Urinary bladder (tissue), 4 donors: ENCODE data around the gene SCGB2A2. TPM values are rescaled to one million over a fixed set of nuclear protein-coding genes. Genes with fewer than 3 reads are reported as not detected.
A peak's percentile ranks its signal among the peaks of the same experiment; 100 is the strongest.

Experiments used
- DNase-seq: peaks from one replicate; pipeline ENCODE4 v3.0.0-alpha.2; 2015; ENCODE audit errors: extremely low spot score
- H3K27ac ChIP-seq: one replicate; pipeline ENCODE4 v1.5.1; 2013; ENCODE audit warnings: low read depth, mild to moderate bottlenecking, moderate library complexity
- H3K36me3 ChIP-seq: one replicate; pipeline ENCODE4 v1.6.1; 2013; ENCODE audit warnings: mild to moderate bottlenecking, moderate library complexity; ENCODE audit not compliant: insufficient read depth
- H3K4me1 ChIP-seq: one replicate; pipeline ENCODE4 v1.6.1; 2013; ENCODE audit warnings: mild to moderate bottlenecking, moderate library complexity; ENCODE audit not compliant: insufficient read depth
- H3K4me3 ChIP-seq: one replicate; pipeline ENCODE4 v1.5.1; 2013; ENCODE audit warnings: low read depth, low read length
- WGBS: extraction: QIAGEN DNeasy Blood & Tissue Kit; methylation state at CpG from one replicate; pipeline ENCODE4 v1.1.7; 2013; 5-methylcytosine and 5-hydroxymethylcytosine counted together
- polyA plus RNA-seq: library from polyadenylated mRNA; stranded (reverse); fragments of 200-250 nt; gene quantifications from one replicate; pipeline ENCODE4 v1.2.3, GENCODE V29; 2013
- total RNA-seq: library from RNA; depleted of rRNA; stranded (reverse); fragments of >200 nt; gene quantifications from one replicate; pipeline ENCODE4 v1.2.3, GENCODE V29; 2014
- donor health status: healthy with polysubstance abuse.
- donor health status: healthy.

Gene SCGB2A2
- total and polyA plus RNA-seq, 2 donors, result not detected

DNA sequence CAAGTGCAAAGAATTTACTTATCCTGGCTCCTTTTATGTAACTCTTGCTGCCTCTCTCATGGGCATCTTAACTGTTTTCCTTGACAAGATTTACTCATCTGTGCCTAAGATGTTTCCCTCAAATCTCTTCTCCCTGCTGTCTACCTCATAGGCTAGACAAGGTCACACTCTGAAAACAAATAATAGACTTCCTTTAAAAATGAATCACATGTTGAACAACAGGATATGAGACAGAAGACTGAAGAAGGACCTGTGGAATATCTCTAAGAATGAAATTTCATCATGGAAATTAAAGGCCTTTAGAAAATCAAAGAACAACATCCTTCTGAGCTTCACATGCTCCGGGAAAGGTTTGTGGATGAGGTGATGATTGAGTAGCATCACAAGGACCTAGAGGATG, 6.0 kb upstream of the SCGB2A2 start:
- no peaks in the 10 kb centered on the region for H3K4me1 ChIP-seq
- H3K27ac ChIP-seq, result no peak overlapping the region
- no peak overlapping the region for H3K4me3 ChIP-seq
- no peaks in the 10 kb centered on the region for H3K36me3 ChIP-seq
- 85% methylated on average over 1 of the region's 1 CpG for WGBS
- DNase-seq, result no peak

DNA sequence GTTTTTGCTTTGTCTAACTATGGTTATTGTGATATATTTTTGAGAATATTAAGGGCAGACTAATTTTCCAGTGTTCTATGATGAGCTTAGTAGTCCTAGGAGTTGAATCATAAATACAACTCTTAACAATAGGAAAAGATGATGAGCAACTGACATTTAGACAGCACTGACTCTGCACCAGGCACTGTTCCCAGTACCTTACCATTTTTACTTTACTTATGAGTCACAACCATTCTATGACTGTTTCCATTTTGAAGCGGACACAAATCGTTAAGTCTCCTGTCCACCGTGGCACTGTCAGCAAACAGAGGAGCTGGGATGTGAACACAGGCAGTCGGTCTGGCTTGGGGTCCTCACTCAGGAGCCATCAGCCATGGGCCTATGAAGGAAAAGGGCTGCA, 3.4 kb upstream of the SCGB2A2 start:
- Histone ChIP-seq H3K36me3 (no peaks in the 10 kb centered on the region), H3K4me3 (no peak overlapping the region), H3K4me1 (no peaks in the 10 kb centered on the region), H3K27ac (no peak overlapping the region)
- 68% methylated on average over 4 of the region's 4 CpGs for WGBS
- no peak for DNase-seq

DNA sequence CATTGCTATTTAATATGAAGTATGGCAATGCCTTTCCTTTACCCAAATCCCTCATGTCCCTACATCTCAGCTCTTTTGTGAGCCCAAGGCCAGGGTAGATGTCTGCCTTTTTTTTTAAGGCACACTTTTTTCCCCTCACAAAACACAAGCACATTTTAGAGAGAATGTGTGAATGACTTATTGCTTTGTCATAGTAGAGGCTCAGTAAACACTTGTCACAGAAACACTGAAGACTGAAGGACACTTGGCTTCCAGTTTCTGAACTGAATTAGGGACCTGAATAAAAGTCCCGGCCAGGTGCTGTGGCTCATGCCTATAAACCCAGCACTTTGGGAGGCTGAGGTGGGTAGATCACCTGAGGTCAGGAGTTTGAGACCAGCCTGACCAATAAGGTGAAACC, 2.9 kb upstream of the SCGB2A2 start:
- no peaks in the 10 kb centered on the region for H3K36me3 ChIP-seq
- H3K4me1 ChIP-seq, result no peaks in the 10 kb centered on the region
- no peak overlapping the region for H3K4me3 ChIP-seq
- whole genome bisulfite sequencing, result 84% methylated on average over 1 of the region's 1 CpG
- DNase-seq, result no peak
- H3K27ac ChIP-seq, result no peak overlapping the region

DNA sequence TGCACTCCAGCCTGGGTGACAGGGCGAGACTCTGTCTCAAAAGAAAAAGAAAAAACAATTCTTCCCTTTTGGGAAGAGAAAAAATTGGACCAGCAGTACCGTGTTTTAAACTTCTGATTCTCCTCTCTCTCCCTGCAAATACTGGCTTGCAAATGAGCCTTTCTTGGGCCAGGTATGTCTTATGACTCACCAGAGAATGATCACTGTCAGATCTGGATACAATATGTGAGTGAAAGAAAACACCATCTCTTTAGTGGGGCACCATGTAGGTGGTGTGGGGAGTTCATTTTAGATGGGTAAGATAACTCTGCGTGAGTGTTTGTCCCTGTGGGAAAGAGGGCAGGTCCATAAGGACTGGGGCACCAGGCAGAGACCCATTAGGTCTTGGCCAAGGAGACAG, 2.4 kb upstream of the SCGB2A2 start:
- Histone ChIP-seq H3K27ac (no peak overlapping the region), H3K36me3 (no peaks in the 10 kb centered on the region), H3K4me3 (no peak overlapping the region), H3K4me1 (no peaks in the 10 kb centered on the region)
- no peak for DNase-seq
- WGBS, result 73% methylated on average over 3 of the region's 3 CpGs

DNA sequence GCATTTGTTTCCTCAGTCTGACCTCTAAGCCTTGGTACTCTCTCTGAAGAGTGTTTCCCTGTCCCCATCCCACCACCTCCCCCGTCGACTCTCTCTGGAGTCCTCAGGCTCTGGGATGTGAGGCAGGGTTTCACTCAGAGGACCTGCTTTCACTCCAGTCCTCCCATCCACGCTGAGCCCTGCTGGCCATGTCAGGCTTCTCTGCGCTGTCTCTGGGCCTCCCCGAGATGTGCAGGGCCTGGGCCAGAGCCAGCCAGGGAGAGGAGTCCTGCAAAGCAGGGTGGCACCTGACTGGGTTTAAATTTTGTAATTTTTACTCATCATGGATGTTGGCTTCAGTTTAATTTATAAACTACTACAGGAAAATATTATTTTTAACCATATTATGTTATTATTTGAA, 3.3 kb downstream of the SCGB2A2 start:
- Histone ChIP-seq H3K36me3 (no peaks in the 10 kb centered on the region), H3K27ac (no peak overlapping the region), H3K4me3 (no peak overlapping the region), H3K4me1 (no peaks in the 10 kb centered on the region)
- WGBS, result 74% methylated on average over 5 of the region's 5 CpGs
- no peak for DNase-seq

DNA sequence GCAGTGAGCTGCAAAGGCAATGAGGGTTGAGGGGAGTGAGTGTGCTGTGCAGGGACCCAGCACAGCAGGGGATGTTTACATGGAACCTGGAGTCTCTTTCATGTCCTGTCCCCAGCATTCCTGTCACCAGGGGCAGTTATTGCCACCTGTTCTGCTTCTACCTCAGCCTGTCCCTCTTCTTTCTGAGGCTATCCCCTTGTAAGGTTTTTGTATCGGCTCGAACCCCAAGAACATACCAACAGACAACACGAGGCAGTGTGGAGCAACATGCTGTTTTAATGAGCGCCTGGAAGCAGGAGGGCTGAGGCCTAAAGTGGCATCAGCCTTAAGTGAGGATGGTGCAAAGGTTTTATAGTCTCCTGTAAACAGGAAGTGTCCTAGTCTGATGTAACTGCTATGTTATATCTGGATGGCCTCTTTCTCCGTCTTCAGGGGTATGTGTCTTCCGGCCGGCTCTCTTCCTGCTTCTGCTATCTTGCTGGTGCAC, 3.9 kb downstream of the SCGB2A2 start:
- 47% methylated on average over 7 of the region's 7 CpGs for WGBS
- H3K4me3 ChIP-seq, result no peak overlapping the region
- no peaks in the 10 kb centered on the region for H3K4me1 ChIP-seq
- no peak for DNase-seq
- H3K36me3 ChIP-seq, result no peaks in the 10 kb centered on the region
- no peak overlapping the region for H3K27ac ChIP-seq

DNA sequence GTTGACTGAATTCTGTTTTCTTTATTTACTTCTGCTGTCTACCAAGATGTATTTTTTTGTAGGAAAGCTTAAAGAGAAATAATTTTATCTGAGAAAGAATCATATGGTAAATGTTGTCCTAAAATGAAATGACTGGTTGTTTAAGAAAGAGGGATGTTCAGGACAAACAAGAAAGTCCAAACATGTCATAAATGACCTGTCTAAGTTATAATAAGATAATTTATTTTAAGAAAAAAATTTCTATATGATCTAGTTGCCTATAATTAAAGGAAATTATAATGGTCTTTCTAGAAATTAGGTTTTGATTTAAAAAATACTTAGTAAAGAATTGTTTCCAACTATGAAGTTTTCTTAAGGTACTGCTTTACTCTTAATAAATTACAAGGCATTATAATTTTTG, 10.5 kb downstream of the SCGB2A2 start:
- no peaks in the 10 kb centered on the region for H3K36me3 ChIP-seq
- H3K4me3 ChIP-seq, result no peak overlapping the region
- no peaks in the 10 kb centered on the region for H3K4me1 ChIP-seq
- DNase-seq, result no peak
- H3K27ac ChIP-seq, result no peak overlapping the region

DNA sequence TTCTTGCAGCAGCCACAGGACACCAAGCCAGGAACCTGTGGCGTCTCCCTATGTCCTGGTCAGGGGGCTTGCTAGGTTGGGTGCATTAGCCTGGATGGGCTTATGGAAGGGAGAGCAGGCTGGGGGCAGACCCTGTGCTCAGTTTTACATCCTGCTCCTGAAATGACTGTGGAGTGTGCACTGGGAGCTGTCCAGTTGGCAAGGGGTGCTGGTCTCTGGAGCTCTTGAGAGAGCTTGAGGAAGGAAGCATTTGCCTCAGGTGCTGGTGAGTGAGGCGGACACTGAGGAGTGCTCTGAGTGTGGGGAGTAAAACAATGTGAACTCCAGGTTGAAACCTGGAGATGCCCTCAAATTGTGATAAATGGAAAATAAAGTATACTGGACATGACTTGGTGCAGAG, 25.5 kb downstream of the SCGB2A2 start:
- H3K36me3 ChIP-seq, result no peaks in the 10 kb centered on the region
- H3K4me1 ChIP-seq, result no peaks in the 10 kb centered on the region
- H3K4me3 ChIP-seq, result no peak overlapping the region
- H3K27ac ChIP-seq, result no peak overlapping the region
- WGBS, result 55% methylated on average over 2 of the region's 2 CpGs
- peak; percentile 4 for DNase-seq

DNA sequence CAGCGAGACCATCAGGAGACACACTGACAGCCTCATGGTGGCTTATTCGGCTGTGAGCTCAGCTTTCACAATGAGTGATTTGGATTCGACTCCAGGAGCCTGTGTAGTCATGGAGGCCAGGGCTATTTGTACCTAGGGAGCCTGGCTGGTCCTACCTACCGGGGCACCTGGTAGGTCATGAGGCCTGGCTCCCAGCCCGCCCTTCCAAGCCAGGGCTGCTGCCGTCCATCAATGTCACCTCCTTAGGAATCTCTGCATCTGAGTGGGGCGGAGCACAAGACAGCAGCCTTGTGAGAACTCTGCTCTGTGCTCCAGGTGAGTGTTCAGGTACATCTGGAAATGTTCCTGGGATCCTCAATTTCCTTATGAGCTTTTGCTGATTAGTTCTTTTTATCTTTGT, 29.0 kb downstream of the SCGB2A2 start, which contains the start of gene SCGB1D4:
Gene SCGB1D4, minus strand, starts transcription at position 101 of the 400 bp plus-strand sequence. Its CDS starts 65 bp downstream, at position 36.
- WGBS, result 69% methylated on average over 7 of the region's 7 CpGs
- H3K4me1 ChIP-seq, result no peaks in the 10 kb centered on the region

DNA sequence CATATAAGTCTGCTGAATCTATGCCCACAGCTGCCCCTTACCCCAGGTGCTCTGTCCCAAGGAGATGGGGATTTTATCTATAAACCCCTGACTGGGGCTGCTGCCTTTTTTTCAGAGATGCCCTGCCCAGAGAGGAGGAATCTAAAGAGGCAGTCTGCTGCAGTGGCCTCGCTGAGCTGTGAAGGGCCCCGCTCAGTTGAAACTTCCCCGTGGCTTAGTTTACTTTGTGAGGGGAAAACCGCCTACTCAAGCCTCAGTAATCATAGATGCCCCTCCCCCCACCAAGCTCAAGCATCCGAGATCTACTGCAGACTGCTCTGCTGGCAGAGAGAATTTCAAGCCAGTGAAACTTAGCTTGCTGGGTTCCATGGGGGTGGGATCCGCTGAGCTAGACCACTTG, 36.3 kb downstream of the SCGB2A2 start:
- Histone ChIP-seq H3K27ac (no peak overlapping the region), H3K4me3 (no peak overlapping the region), H3K4me1 (no peaks in the 10 kb centered on the region), H3K36me3 (no peaks in the 10 kb centered on the region)
- DNase-seq, result no peak
- WGBS, result 32% methylated on average over 6 of the region's 6 CpGs

More for the DNA sequence above, 29.0 kb downstream of the SCGB2A2 start, which contains the start of gene SCGB1D4:
- Histone ChIP-seq H3K36me3 (no peaks in the 10 kb centered on the region), H3K4me3 (no peak within 1 kb of the TSS), H3K27ac (no peak within 1 kb of the TSS)
- DNase-seq, result no peak

DNA sequence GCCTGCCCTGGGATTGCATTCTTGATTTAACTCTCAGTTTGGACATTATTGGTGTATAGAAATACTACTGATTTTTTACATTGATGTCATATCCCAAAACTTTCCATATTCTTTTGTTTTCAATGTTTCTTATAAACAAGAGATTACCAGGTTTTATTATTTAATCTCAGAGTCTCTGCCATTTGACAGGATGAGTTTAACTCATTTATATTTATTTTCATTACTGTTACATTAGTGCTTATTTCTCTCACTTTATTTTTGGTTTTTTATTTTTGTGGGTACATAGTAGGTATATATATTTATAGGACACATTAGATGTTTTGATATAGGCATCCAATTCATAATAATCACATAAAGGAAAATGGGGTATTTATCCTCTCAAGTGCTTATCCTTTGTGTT, 38.0 kb downstream of the SCGB2A2 start:
- no peaks in the 10 kb centered on the region for H3K4me1 ChIP-seq
- no peak overlapping the region for H3K4me3 ChIP-seq
- no peak overlapping the region for H3K27ac ChIP-seq
- no peak for DNase-seq
- no peaks in the 10 kb centered on the region for H3K36me3 ChIP-seq

DNA sequence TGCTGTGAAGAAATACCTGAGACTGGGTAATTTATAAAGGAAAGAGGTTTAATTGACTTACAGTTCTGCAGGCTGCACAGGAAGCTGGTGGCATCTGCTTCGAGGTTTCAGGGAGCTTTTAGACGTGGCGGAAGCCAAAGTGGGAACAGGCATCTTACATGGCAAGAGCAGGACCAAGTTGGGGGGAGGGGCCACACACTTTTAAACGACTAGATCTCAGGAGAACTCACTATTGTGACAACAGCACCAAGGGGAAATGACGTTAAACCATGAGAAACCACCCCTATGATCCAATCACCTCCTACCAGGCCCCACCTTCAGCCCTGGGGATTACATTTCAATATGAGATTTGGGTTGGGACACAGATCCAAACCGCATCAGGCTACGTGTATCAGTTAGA, 40.0 kb downstream of the SCGB2A2 start:
- WGBS, result 45% methylated on average over 7 of the region's 7 CpGs
- Histone ChIP-seq H3K36me3 (no peaks in the 10 kb centered on the region), H3K4me1 (no peaks in the 10 kb centered on the region), H3K27ac (no peak overlapping the region), H3K4me3 (no peak overlapping the region)
- DNase-seq, result no peak

DNA sequence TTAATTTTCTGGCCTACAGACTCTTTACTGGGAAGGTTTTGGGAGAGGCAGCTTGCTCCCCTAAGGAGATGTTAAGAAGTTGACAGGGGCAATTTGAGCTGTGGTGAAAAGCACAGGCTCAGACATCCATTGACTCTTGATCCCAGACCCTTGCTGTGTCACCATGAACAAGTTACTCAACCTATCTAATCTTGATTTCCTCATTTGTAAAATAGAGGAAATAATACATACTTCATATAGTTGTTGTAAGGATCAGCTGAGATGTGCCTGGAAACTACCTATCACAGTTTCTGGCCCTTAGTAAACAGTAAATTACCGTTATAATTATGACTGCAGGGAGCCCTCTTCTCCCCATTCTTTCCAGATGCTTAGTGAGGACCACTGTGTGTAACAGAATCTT, 45.5 kb downstream of the SCGB2A2 start:
- Histone ChIP-seq H3K4me1 (no peaks in the 10 kb centered on the region), H3K27ac (no peak overlapping the region), H3K36me3 (no peaks in the 10 kb centered on the region), H3K4me3 (no peak overlapping the region)
- no peak for DNase-seq
- WGBS, result 70% methylated on average over 1 of the region's 1 CpG

DNA sequence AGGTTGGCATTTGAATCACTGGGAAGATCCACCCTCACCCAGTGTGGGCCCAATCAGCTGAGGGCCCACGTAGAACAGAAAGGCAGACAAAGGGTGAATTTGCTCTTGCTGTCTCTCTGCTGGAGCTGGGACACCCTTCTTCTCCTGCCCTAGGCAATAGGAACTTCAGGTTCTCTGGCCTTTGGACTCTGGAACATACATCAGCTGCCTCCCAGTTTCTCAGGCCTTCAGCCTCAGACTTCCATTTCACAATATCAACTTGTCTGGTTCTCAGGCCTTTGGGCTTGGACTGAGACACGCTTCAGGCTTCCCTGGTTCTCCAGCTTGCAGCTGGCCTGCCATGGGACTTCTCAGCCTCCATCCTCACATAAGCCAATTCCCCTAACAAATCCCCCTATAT, 52.6 kb downstream of the SCGB2A2 start:
- Histone ChIP-seq H3K27ac (no peak overlapping the region), H3K36me3 (no peaks in the 10 kb centered on the region), H3K4me3 (no peak overlapping the region), H3K4me1 (no peaks in the 10 kb centered on the region)
- no peak for DNase-seq
- WGBS, result 71% methylated on average over 2 of the region's 2 CpGs
